ENCODE data around the gene IGSF23.
A peak's percentile ranks its signal among the peaks of the same experiment; 100 is the strongest.

Gene IGSF23

DNA sequence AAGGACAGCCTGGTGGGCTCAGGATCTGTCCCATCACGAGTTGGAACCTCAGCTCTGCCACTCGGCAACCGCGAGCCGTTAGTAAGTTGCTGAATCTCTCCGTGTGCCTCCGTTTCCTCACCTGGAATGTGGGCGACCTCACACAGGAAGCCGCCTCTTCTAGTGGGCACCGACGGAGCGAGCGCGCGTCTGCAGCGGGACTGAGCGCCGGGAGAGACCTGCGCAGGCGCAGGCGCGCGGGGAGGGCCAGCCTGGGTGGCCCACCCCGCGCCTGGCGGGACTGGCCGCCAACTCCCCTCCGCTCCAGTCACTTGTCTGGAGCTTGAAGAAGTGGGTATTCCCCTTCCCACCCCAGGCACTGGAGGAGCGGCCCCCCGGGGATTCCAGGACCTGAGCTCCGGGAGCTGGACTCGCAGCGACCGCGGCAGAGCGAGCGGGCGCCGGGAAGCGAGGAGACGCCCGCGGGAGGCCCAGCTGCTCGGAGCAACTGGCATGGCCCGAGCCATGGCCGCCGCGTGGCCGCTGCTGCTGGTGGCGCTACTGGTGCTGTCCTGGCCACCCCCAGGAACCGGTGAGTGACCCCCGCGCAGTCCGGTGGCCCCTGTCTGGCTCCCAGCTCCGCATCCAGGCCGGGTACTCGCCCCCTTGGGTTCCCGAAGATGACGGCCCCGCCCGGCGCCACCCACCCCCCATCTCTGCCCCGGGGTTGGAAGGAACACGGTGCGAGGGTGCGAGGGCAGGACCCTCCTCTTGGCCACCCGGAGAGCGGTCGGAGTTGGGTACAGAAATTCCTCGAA is 30.4 kb downstream of the IGSF23 start, which contains the start of gene PVR:
TSS of gene PVR (plus strand) at position 306 of the 797 bp plus-strand sequence. CDS start at position 493, 187 bp downstream.
- peak; percentile 87 for DNase-seq

DNA sequence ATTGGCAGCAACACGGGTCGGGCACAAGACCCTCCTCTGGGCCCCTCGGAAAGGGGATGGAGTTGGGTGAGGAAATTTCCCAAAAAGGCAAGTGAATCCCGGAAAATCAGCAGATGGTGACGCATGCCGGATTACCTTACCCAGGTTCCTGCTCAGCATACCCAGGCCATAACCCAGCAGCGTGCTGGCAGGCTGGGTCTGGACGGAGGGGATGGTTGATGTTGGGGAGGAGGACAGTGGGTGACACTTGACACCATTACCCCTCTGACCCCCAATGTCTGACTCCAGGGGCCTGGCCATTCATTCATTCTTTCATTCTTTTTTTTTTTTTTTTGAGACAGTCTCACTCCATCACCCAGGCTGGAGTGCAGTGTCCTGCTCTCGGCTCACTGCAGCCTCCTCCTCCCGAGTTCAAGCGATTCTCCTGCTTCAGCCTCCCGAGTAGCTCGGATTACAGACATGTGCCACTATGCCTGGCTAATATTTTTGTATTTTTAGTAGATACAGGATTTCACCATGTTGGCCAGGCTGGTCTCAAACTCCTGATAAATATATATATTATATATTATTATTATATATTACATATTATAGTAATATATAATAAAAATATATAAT is 31.1 kb downstream of the IGSF23 start:
- DNase-seq = peak; percentile 75

DNA sequence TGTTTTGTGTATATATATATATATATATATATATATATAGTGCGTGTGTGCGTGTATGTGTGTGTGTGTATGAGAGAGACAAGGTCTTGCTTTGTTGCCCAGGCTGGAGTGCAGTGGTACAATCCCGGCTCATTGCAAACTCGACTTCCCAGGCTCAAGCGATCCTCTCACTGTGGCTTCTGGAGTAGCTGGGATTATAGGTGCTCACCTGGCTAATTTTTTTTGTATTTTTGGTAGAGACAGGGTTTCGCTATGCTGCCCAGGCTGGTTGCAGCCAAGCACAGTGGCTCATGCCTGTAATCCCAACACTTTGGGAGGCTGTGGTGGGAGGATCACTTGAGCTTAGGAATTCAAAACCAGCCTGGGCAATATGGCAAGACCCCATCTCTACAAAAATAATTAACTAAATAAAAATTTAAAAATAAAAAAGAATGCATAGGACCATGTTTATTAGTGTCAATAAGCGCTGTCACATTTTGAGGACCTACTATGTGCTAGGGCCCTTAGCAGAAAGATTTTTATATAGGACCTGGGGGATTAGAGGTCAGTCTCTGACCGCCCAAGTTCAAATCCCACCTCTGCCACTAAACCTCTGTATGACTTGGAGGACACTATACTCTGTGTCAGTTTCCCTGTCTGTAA is 32.2 kb downstream of the IGSF23 start:
- DNase-seq = no peak

DNA sequence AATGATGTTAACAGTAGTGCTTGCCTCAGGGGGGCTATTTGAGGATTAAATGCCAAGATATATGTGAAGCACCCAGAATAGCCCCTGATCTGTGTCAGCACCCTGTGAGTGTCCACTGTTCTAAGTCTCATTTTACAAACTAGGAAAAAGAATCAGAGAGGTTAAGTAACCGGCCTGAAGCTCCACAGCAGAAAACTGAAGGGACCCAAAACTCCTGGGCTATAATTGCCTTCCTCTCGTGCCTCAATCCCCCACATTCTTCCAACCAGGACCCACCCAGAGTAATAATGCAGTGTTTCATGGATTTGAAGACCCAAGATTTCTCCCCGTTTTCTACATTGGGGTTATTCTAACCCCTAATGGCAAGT is 32.7 kb downstream of the IGSF23 start:
- DNase-seq = no peak

DNA sequence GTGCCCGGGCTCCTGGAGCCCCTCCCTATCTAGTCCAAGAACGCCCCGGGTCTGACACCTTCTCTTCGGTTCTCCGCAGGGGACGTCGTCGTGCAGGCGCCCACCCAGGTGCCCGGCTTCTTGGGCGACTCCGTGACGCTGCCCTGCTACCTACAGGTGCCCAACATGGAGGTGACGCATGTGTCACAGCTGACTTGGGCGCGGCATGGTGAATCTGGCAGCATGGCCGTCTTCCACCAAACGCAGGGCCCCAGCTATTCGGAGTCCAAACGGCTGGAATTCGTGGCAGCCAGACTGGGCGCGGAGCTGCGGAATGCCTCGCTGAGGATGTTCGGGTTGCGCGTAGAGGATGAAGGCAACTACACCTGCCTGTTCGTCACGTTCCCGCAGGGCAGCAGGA is 33.8 kb downstream of the IGSF23 start:
- DNase-seq = no peak

DNA sequence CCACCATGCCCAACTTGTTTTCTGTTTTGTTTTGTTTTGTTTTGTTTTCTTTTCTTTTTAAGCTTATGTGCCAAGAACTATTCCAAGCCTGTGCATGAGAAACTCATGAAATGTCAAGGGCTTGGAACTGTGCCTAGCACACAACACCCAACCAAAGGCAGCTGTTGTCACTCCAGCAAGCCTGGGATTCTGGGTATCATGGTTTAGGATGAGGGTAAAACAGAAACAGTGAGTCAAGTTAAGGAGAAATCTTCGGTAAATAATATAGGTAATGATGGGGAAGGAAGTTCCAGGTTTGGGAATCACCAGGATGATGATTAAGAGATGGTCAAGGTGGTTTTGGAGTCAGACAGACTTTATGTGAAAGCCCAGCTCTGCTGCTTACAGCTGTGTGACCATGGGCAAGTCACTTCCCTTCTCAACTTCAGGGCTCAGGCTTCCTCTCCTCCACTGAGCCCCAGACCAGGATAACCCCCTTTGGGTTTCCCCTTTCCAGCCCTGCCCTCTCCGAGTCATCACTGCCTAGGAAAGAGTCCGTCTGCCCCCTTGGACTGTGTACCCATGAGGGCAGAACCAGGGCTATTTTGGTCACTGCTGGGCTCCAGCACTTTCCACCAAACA is 35.4 kb downstream of the IGSF23 start:
- no peak for DNase-seq

DNA sequence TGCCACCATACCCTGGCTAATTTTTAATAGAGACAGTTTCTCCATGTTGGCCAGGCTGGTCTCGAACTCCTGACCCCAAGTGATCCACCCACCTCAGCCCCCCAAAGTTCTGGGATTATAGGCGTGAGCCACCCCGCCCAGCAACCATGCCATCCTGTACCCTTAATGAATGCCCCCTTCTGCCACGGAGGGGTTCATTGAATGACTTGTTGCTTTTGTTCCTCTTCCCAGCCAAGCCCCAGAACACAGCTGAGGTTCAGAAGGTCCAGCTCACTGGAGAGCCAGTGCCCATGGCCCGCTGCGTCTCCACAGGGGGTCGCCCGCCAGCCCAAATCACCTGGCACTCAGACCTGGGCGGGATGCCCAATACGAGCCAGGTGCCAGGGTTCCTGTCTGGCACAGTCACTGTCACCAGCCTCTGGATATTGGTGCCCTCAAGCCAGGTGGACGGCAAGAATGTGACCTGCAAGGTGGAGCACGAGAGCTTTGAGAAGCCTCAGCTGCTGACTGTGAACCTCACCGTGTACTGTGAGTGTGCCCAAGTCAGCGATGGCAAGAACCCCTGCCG is 36.3 kb downstream of the IGSF23 start:
- DNase-seq = no peak

DNA sequence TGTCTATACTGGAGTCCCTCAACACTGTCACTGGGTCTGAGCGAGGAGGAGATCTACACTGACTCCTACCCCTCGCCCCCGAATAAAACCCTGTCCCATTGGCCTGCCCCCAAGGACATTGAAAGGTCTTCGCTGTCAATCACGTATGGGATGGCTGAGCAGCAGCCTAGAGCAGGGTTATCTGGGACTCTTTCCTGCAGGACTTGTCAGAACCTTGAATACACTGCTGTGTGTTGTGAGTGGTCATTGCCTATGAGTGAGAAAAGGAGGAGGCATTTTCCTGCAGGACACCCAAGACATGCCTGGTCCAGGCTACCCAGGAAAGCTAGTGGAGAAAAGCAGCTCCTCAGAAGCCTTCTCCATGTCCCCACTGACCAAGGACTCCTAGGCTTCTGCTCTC is 40.0 kb downstream of the IGSF23 start:
- DNase-seq = no peak

DNA sequence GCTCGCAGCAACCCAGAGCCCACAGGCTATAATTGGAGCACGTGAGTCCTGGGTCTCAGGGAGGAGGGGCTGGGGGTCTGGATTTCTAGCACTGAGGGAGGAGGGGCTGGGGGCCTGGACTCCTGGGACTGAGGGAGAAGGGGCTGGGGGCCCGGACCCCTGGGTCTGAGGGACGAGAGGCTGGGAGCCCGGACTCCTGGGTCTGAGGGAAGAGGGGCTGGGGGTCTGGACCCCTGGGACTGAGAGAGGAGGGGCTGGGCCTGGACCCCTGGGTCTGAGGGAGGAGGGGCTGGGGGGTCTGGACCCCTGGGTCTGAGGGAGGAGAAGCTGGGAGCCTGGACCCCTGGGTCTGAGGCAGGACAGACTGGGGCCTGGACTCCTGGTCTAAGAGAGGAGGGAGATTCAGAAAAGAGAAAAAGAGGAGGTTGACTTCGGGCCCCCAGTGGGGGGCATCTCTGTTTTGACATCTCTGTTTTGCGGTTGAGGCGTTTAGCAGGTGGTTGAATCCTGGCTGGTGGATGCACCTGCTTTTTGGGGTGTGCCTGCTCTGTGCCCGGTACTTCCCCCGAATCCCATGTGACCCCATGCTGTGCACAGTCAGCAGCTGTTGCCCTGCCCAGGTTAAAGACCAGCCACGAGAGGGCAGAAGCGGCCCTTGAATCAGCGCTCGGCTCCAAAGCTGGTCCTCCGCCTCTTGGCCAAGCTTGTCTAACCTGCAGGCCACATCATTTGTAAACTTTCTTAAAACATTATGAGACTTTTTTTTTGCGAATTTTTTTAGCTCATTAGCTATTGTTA is 40.8 kb downstream of the IGSF23 start:
- peak; percentile 70 for DNase-seq

DNA sequence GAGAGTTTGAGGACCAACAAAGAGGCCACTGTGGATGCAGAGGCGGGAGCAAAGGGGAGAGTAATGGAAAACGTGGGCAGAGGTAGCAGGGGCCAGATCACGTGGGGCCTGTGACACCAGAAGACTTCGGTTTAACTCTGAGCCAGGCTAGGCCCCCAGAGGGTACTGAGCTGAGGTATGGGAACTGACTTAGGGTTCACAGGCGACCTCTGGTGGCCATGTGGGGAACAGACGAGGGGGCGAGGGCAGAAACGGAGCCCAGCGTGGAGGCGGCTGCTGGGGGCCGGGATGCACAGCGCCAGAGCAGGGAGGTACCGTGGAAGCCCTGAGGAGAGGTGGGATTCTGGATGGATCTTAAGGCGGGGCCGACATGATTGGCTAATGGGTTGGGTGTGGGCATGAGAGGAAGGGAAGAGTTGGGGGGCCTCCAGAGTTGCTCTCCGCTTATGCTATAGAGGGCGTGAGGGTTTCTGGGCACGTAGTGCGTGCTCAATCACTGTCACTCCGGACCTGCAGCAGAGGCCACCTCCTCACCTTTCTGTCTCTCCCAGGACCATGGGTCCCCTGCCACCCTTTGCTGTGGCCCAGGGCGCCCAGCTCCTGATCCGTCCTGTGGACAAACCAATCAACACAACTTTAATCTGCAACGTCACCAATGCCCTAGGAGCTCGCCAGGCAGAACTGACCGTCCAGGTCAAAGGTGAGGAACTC is 44.0 kb downstream of the IGSF23 start:
- DNase-seq = peak; percentile 78

DNA sequence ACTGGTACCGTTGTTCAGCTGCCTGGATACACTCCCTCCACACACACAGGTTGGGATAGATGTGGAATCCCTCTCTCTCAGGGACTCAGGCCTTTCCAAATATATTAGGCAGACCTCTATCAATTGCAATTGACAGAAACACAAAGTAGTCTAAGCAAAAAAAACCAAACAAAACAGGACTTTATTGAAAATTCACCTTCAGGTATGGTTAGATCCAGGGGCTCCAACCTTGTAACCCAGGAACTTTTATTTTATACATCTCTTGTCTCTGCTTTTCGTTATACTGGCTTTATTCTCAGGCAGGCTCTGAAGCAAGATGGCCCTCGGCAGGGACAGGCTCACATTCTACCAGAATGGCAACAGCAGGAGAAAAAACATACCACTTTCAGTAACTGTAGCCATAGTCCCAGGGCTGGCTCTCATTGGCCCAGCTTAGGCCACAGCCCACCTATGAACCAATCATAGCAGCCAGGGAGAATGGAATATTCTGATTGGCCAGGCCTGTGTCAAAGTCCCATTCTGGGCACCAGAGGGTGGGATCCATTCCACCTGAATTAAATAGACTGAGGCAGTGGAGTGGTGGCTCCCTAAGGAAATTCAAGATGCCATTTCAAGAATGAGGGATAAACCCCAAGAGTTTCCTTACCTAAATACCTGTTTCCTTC is 44.8 kb downstream of the IGSF23 start:
- DNase-seq = no peak

DNA sequence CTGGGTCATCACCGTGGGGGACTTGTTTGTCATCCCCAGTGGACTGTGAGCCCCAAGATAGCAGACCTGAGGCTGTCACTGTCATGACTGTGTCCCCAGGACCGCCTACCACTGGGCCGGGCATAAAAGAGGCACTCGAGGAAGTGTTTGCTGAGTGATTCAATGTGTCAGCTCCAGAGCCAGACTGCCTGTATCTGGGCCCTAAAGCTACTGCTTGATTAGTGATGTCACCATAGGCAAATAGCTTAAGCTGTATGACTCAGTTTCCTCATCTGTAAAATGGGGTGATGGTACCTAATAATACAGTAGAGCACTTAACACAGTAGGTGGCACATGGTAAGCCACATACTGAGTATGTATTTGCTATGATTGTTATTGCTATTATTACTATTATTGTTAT is 46.7 kb downstream of the IGSF23 start:
- no peak for DNase-seq

DNA sequence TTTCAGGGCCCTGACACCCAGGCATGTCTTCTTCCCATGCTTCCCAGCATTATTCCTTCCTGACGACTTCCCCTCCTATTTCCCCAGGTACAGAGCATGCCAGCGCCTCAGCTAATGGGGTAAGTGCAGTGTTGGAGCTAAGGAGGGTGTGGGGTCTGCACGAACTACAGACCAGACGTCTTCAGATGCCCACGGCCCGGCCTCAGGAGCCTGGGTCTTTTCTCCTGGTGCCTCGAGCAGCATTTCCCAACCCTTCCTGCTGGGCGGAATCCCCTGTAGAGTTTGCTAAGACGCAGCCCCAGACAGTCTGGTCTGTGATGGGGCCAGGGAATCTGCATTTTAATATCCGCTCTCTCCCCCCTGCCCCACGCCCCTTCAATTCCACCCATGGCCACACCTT is 47.8 kb downstream of the IGSF23 start:
- no peak for DNase-seq

DNA sequence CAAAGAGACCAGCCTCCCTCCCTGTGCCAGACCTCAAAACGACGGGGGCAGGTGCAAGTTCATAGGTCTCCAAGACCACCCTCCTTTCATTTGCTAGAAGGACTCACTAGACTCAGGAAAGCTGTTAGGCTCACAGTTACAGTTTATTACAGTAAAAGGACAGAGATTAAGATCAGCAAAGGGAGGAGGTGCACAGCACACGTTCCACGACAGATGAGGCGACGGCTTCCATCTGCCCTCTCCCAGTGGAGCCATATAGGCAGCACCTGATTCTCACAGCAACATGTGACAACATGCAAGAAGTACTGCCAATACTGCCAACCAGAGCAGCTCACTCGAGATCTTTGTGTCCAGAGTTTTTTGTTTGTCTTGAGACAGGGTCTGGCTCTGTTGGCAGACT is 48.5 kb downstream of the IGSF23 start:
- DNase-seq = no peak

DNA sequence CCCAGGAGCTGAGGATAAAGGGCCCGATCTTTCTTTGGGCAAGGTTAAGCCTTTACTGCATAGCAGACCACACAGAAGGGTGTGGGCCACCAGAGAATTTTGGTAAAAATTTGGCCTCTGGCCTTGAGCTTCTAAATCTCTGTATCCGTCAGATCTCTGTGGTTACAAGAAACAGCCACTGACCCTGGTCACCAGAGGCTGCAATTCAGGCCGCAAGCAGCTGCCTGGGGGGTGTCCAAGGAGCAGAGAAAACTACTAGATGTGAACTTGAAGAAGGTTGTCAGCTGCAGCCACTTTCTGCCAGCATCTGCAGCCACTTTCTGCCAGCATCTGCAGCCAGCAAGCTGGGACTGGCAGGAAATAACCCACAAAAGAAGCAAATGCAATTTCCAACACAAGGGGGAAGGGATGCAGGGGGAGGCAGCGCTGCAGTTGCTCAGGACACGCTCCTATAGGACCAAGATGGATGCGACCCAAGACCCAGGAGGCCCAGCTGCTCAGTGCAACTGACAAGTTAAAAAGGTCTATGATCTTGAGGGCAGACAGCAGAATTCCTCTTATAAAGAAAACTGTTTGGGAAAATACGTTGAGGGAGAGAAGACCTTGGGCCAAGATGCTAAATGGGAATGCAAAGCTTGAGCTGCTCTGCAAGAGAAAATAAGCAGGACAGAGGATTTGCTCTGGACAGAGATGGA is 49.5 kb downstream of the IGSF23 start:
- no peak for DNase-seq

DNA sequence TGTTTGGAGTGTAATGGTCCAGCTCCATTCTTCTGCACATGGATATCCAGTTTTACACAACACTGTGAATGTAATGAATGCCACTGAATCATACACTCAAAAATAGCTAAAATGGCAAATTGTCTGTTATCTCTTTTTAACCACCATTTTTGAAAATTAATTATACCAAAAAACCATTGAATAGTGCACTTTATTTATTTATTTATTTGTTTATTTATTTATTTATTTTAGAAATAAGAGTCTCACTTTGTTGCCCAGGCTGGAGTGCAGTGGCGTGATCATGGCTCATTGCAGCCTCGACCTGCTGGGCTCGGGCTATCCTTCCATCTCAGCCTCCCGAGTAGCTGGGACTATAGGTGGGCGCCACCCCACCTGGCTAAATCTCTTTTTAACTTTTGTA is 50.6 kb downstream of the IGSF23 start:
- DNase-seq = no peak

DNA sequence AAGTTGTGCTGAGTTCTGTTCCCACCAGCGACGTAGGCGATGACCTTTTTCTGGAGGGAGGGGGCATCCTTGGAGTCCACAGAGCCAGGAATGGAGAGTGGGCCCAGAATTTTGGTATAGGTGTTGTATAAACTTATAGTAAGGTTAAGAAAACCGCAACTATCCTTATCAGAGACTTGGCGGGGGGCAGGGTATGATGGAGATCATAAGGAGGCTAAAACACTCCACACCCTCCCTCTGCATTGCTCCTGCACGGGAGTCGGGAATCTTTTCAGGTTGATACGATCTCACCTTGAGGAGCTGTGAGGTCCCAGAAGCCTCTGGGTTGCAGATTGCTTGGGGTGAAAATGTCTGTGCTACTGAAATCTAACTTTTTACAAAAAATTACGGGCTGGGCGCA is 51.6 kb downstream of the IGSF23 start:
- DNase-seq = no peak

DNA sequence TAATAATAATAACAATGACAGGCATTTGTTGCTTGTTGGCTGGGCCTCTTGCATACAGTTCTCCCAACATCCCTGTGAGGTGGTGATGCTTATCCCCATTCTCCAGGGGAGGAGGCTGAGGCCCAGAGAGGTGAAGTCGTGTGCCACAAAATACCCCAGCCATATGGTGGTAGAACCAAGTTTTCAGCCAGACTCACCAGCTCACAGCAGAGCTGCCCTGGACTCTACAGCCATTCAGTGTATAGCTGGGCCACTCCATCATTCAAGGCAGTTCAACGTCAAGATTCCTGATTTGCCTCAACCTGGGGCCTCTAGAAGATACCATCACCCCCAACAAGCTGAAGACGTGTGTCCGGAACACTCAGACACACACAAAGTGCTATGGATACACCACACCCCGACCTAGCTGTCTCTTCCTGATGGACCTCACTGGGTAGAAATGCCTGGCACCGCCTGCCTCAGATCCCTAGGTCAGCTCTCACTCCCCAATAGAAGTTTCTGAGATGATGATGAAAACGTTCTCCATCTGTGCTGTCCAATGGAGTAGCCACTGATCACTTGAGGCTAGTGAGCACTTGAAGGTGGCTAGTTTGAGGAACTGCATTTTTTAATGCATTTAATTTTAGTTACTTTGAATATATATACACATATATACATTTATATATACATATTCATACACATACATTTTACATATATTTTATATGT is 53.6 kb downstream of the IGSF23 start:
- DNase-seq = no peak

DNA sequence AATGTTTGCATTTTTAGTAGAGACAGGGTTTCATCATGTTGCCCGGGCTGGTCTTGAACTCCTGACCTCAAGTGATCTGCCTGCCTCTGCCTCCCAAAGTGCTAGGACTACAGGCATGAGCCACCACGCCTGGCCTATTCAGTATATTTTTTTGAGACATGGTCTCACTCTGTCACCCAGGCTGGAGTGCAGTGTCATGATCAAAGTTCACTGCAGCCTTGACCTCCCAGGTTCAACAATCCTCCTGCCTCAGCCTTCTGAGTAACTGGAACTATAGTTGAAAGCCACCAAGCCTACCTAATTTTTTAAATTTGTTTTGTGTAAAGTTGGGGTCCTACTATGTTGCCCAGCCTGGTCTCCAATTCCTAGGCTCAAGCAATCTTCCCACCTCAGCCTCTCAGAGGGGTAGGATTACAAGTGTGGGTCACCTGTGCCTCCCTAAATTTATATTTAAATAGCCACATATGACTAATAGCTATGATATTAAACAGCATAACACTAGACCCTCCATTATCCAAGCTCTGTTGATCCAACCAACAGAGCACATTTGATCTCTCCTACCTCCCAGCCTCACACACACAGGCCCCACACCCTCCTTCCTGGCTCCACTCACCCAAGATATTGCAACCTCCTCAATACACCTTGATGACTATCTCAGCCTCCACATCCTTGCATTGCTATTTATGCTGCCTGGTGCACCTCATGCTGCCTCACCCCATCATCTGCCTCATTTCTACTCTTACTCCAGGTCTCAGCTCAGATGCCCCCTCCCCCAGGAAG is 55.8 kb downstream of the IGSF23 start:
- DNase-seq = no peak
